GM18858 (cell line): Measurements from ENCODE around the gene TNFAIP3.

Experiments
- ATAC-seq: cut with Tn5 transposase; IDR thresholded peaks from one replicate; pipeline ENCODE4 v1.9.1; 2021; ENCODE audit not compliant: unreplicated experiment

Gene TNFAIP3

DNA sequence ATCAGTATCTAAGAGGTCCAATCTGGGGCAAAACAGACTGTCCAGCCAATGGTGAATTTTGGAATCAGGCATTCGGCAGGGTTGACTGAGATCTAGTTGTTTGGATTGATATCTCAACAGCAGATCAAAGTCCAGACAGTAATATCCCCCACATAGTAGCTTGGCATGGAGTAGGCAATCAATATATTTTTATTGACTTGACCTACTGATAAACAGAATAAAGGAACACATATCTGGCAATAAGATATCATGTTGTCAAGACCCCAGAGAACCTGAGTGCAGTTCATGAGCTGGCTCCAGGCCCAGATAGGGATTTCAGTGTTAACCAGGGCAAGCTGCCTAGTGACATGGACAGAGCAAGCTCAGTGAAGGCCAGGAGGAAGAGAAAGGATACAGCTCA is 34.4 kb downstream of the TNFAIP3 start:
- ATAC-seq, result no peak

GRCh38 chr6:137902699-137903098 is 35.6 kb downstream of the TNFAIP3 start:
- no peak for ATAC-seq

- ATAC-seq, result no peak
These were observed 36.3 kb downstream of the TNFAIP3 start for GRCh38 chr6:137903274-137903932.

DNA sequence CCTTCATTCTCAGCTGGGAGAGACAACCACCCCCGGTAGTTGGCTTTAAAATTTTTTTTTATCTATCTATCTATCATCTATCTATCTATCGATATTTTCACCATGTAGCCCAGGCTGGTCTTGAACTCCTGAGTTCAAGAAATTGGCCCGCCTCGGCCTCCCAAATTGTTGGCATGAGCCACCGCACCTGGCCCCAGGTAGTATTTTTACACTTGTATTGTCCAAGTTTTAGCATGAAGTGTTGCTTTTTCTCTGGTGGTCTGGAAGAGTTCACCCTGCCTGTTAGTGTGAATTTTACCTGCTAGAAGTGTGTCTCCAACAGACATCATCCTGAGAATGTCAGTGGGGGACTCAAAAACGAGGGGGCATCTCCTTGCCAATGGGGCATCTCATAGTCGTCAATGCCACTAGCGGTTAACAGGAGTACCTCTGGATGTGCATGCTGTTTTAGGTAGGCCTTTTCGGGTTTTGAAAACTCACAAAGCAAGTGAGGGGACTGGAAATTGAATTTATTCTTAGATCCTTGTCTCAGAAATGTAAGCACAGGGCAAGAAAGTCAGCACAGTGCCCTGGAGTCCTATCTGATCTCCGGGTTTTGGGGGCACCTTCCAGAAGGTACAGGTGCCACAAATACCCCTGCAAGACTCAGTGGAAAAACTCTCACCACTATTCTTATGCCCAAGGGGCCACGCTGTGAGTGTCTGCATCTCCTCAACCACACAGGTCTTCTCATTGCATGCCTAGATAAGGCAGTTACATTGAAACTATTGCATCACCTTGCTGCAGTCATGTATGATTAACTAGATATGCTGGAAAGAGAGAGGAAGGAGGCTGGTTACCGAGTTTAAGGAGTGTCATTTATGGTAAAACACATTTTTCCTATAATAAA is 37.1 kb downstream of the TNFAIP3 start:
- peak; percentile 57 for ATAC-seq

DNA sequence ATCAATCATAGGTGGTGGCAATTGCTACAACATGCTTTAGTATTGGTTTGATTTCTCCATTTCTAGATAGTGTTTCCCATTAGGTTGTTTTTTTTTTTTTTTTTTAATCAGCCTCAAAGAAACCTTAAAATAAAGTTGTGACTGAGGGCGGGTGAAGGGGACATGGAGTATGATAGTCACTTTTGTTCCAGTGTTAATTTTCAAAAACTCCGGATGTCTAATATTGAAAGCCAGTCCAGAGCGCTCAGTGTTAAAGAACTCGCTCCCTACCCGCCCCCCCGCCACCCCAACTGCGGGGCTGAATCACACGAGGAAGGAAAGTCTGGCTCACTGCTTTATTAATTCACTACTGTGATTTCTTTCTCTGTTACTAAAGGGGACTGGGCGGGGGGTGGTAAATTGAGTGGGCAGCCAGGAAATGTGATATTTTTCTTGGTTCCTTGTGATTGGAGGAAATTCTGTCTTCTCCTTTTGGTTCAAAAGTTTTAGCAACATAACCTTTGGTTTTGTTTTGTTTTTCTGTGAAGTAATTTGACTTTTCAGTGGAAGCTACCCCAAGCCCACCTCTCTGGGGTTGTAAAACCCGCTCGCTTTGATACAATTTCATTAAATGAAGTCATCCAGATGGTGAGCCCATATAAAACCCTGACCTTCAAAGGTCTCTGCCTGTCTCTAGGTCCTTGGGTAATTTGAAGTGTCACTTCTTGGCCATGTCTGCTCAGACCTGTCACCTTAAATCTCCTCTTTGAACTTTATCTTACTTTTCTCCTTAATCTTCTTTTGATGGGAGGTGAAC is 38.0 kb downstream of the TNFAIP3 start:
- ATAC-seq, result peak; percentile 31

DNA sequence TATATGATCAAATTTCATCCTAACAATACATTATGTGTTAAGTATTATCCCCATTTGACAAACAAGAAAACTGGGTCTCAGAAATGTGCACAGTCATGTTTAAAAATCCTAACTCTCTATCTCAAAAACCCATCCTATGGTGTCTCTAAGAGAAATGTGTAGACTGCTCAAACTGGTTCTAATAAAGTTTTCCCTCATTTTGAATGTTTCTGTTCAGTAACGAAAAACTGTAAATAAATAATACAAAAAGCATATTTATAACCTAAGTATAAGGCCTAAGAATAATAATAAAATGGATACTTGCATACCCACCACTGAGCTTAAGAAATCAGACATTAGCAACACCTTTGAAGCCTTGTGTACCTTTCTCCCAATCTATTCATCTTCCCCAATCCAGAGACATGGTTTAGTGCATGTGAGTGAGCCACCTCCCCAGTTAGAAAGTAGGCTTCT is 39.0 kb downstream of the TNFAIP3 start:
- ATAC-seq, result no peak

GRCh38 chr6:137907170-137907569 is 40.1 kb downstream of the TNFAIP3 start:
- no peak for ATAC-seq

DNA sequence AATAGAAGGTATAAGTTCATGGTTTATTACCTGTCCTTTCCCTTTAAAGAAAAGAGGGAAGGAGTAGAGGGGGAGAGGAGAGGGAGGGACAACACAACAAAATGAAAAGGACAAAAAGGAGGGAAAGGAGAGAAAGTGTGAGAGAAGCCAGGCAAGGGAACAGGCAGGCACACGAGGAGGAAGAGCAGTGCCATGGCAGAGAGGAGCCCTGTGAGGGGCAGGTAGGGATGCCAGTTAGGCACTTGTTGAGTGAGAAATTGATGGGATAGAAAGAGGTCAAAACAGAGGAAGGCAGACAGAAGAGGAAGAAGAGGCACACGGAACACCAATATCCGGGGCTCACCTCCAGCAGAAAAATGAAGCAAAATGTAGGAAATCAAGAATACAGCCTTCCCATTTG is 42.5 kb downstream of the TNFAIP3 start:
- no peak for ATAC-seq

DNA sequence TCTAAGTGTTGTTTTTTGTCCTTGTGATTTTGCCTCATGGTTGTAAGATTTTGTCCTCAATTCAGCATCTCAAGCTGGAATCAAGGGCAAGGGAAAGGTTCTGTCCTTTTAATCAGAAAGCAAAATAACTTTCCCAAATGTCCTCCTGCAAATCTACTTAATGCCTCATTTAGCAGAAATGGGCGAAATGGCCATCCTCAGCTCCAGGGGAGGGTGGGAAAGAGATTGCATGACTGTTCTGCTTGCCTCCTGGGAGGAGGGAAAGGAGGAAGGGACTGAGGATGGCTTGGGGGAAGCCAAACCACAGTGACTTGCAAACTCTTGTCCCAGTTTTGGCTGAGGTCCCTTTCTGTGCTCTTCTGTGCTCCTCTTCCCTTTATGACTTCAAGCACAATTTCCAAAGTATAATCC is 43.4 kb downstream of the TNFAIP3 start:
- no peak for ATAC-seq

DNA sequence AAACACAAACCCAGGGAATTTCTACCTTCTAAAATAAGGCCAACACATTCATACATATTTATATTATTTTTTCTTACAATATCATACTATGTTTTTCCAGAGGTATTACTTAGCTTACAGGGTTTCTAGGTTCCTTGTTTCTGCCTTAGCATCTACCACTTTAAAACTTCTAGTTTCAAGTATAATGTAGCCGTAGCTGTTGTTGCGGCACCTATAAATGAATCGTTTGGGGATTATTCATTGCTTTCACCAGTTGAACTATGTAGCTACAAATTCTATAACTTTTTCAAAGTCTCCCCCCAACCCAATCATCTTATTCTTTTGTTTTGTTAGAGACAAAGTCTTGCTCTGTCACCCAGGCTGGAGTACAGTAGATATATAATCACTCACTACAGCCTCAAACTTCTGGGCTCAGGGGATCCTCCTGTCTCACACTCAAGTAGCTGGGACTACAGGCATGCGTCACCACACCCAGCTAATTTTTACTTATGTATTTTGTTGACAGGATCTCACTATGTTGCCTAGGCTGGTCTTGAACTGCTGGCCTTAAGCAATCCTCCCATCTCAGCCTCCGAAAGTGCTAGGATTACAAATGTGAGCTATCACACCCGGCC is 43.9 kb downstream of the TNFAIP3 start:
- ATAC-seq, result no peak

DNA sequence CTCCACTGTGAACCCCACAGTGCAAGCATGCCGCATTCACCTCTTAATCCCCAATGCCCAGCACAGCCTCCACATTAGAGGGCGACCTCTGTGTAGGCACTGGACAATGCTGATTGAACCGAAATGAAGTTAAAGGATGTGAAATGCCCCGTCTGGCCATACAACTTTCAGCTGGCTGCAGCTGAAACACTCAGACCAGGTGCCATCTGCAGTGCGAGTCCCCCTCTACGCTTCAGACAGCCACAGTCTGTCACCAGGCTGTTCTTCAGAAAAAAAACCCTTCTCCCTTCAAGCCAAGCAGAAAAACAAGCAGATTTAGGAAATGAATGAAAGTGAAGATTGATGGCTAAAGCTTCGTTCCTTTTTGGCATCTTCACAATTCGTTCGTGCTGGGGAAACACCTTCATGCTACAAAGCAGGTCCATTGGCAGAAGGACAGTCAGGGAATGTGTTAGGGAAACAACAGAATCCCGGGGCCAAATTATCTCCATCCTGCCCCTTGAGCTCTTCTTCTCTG is 44.7 kb downstream of the TNFAIP3 start:
- no peak for ATAC-seq

DNA sequence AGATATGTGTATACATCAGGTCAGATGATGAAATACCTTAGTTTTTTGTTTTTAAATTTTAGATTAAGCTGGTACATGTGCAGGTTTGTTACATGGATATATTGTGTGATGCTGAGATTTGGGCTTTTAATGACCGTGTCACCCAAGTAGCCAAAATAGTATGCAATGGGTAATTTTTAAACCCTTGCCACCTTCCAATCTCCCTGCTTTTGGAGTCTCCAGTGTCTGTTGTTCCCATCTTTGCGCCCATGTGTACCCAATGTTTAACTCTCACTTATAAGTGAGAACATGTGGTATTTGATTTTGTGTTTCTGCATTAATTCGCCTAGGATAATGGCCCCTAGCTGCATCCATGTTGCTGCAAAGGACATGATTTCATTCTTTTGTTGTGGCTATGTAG is 45.8 kb downstream of the TNFAIP3 start:
- ATAC-seq, result no peak

DNA sequence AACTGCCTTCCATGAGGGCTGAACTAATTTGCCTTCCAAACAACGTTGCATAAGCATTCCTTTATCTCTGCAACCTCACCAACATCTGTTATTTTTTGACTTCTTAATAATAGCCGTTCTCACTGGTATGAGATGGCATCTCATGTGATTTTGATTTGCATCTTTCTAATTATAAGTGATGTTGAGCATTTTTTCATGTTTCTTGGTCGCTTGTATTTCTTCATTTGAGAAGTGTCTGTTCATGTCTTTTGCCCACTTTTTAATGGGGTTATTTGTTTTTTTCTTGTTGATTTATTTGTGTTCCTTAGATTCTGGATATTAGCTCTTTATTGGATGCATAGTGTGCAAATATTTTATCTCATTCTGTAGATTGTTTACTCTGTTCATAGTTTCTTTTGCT is 46.4 kb downstream of the TNFAIP3 start:
- ATAC-seq, result no peak

DNA sequence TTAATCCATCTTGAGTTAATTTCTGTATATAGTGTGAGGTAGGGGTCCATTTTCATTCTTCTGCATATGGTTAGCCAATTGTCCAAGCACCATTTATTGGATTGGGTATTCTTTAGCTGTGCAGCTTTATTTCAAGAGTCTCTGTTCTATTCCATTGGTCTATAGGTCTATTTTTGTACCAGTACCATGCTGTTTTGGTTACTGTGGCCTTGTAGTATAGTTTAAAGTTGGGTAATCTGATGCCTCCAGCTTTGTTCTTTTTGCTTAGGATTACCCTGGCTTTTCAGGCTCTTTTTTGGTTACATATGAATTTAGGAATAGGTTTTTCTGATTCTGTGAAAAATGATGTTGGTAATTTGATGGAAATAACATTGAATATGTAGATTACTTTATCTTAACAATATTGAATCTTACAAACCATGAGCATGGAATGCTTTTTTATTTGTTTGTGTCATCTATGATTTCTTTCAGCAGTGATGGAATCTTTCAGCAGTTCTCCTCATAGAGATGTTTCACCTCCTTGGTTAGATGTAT is 47.0 kb downstream of the TNFAIP3 start:
- no peak for ATAC-seq

- ATAC-seq, result no peak
These were observed 47.6 kb downstream of the TNFAIP3 start for GRCh38 chr6:137914530-137915193.

DNA sequence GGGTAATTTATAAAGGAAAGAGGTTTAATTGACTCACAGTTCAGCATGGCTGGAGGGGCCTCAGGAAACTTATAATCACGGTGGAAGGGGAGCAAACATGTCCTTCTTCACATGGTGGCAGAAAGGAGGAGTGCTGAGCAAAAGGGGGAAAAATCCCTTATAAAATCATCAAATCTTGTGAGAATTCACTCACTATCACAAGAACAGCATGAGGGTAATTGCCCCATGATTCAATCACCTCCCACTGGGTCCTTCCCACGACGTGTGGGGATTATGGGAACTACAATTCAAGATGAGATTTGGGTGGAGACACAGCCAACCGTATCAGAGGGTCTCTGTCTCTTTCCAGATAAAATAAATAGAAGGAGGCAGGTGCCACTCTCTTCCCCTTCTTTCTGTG is 48.7 kb downstream of the TNFAIP3 start:
- no peak for ATAC-seq

DNA sequence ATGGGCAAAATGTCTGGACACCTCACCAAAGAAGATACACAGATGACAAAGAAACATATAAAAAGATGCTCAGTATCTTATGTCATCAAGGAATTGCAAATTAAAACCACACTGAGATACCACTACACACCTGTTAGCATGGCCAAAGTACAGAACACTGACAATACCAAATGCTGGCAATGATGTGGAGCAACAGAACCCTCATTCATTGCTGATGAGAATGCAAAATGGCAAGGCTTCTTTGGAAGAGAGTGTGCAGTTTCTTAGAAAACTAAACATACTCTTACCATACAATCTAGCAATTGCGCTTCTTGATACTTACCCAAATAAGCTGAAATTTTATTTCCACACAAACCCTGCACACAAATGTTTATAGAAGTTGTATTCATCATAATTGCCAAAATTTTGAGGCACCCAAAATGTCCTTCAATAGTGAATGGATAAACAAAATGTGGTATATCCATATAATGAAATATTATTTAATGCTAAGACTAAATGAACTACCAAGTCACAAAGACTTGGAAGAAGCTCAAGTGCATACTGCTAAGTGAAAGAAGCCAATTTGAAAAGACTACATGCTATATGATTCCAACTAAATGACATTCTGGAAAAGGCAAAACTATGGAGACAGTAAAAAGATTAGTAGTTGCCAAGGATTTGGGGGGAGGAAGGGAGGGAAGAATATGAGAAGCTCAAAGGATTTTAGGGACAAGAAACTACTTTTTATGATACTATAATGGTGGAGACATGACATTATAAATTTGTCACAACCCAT is 50.7 kb downstream of the TNFAIP3 start:
- no peak for ATAC-seq

DNA sequence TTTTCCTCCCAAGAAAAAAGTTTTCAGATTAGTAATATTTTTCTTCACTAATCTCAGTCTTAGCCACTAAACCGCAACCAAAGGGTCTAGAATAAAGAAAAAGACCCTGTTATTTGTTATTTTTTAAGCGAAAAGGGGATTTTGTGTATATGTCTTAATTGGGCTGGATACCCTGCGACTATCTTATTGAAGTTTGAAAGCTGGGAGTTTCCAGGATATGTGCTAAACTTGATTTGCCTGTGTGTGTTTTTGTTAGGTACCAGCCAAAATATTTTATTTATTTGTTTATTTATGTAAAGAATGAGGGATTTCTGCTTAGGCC is 52.4 kb downstream of the TNFAIP3 start:
- no peak for ATAC-seq
